SK-N-SH treated with all-trans-retinoic acid at 6 μM for 48 hours (cell line): ENCODE data around the gene TMEM59.

Experiments used
- BACH2 ChIP-seq: fragments of 250-450 bp; sonication (Bioruptor Pico); IDR thresholded peaks from 2 replicates; pipeline ENCODE4 v1.9.0; 2021; ENCODE audit warnings: mild to moderate bottlenecking, borderline replicate concordance
- ZNF565 ChIP-seq: fragments of 450-650 bp; formaldehyde crosslinking; conservative IDR thresholded peaks from 2 replicates; pipeline ENCODE4 v1.5.0; 2020; ENCODE audit warnings: low read depth, mild to moderate bottlenecking, moderate library complexity

- TF ChIP-seq ZNF565 (CRISPR knock-in tag) (no peak), BACH2 (CRISPR knock-in tag) (no peak)
Observed at GRCh38 chr1:54091666-54092065, 38.7 kb upstream of the TMEM59 start.
